SKM-1 treated with dmso at 0.1 percent for 144 hours (cell line): Measurements from ENCODE around the gene LMBR1.
"Not testable (repeated sequence)": the region's sequence is repeated elsewhere in the genome, so short reads cannot be mapped to it uniquely, and the experiment has no call there.

ENCODE experiments used
- DNase-seq: peaks from one replicate; lab custom pipeline; 2025; ENCODE audit not compliant: unreplicated experiment; lab: John Stamatoyannopoulos, UW

The LMBR1 gene

DNA sequence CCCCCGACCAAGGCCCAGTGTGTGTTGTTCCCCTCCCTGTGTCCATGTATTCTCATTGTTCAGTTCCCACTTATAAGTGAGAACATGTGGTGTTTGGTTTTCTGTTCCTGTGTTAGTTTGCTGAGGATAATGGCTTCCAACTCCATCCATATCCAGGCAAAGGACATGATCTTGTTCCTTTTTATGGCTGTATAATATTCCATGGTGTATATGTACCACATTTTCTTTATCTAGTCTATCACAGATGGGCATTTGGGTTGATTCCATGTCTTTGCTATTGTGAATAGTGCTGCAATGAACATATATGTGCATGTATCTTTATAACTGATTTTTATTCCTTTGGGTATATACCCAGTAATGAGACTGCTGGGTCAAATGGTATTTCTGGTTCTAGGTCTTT is 191.2 kb downstream of the LMBR1 start:
- DNase-seq, result not testable (repeated sequence)

DNA sequence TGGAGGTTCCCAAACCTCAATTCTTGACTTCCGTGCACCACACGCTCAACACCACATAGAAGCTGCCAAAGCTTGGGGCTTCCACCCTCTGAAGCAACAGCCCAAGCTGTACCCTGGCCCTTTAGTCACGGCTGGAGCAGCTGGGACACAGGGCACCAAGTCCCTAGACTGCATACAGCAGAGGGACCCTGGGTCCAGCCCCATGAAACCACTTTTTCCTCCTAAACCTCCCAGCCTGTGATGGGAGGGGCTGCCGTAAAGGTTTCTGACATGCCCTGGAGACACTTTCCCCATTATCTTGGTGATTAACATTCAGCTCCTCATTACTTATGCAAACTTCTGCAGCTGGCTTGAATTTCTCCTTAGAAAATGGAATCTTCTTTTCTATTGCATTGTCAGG is 194.5 kb downstream of the LMBR1 start:
- DNase-seq, result not testable (repeated sequence)

DNA sequence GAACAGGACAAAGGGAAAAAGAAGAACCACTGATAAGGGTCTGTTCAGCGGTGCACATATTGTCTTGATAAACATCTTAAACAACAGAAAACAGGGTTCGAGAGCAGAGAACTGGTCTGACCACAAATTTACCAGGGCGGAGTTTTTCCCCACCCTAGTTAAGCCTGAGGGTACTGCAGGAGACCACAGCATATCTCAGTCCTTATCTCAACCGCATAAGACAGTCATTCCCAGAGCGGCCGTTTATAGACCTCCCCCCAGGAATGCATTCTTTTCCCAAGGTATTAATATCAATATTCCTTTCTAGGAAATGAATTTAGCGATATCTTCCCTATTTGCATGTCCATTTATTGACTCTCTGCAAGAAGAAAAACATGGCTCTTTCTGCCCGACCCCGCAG is 195.7 kb downstream of the LMBR1 start:
- DNase-seq, result not testable (repeated sequence)

DNA sequence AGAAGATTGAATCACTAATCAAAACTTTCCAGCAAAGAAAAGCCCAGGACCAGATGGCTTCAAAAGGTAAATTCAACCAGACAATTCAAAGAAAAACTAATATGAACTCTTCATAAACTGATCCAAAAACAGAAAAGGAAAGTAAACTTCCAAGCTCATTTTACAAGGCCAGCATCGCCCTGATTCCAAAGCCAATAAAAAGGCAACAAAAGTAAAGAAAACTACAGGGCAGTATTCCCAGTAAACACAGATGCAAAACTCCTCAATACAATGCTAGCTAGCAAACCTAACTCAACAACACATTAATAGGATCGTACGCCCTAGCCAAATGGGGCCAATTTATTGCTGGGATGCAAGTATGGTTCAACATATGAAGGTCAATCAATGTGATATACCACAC is 199.4 kb downstream of the LMBR1 start:
- DNase-seq, result no peak

DNA sequence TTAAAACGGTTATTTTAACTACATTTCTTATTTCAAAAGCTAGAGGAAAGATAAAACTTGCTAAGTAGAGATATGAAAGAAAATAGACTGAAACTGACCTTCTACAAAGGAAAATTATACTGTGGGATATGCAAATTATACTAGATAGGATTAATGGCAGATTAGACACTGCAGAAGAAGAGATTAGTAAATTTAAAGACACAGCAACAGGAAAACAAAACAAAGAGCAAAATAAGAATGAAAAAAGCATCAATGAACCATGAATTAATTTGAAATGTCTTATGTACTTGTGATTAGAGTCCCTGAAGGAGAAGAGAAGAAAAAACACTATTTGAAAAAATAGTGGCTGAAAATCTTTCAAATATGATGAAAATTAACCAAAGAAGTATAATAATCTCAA is 200.1 kb downstream of the LMBR1 start:
- DNase-seq, result no peak

DNA sequence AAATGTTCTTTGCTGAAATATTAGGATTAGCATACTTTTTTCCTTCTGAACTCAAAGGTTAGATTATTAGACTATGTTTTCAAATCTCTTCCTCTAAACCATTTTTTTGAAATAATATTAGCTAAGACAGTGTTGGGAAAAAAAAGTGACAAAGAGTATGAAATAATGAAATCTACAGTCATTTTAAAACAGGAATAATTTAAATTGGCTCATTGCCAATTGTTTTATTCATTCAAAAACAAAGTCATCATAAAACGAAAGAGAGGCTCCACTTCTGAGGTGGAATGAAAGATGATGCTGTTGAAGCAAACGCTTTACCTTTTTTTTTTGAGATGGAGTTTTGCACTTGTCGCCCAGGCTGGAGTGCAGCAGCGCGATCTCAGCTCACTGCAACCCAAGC is 201.2 kb downstream of the LMBR1 start:
- no peak for DNase-seq

DNA sequence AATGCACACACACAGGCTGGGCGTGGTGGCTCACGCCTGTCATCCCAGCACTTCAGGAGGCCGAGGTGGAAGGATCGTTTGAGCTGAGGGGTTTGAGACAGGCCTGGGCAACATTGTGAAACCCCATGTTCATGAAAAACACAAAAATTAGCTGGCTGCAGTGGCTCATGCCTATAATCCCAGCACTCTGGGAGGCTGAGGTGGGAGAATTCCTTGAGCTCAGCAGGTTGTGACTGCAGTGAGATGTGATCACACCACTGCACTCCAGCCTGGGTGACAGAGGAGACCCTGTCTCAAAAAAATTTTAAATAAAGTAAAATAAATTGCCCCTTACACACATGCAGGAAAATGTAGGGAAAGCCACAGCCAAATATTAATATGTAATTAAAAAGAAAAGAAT is 208.3 kb downstream of the LMBR1 start:
- no peak for DNase-seq

DNA sequence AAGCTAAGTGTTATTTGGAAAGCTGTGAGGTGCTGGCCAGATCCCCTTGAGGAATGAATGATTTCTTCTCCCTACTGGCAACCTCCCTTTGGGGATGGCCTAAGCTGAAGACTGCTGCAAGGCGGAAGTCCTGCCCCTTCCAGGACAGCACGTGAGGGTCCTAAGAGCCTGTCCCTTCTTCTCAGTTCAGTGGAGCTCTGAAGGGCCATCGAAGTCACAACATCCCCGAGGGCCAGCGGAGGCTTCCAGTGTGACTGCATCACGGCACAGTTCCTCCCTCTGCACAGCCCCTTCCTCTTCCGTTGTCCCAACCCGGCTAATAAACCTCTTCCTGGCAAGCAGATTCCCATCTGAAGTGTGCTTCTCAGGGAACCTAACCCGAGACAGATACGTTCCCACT is 208.7 kb downstream of the LMBR1 start:
- DNase-seq, result no peak

DNA sequence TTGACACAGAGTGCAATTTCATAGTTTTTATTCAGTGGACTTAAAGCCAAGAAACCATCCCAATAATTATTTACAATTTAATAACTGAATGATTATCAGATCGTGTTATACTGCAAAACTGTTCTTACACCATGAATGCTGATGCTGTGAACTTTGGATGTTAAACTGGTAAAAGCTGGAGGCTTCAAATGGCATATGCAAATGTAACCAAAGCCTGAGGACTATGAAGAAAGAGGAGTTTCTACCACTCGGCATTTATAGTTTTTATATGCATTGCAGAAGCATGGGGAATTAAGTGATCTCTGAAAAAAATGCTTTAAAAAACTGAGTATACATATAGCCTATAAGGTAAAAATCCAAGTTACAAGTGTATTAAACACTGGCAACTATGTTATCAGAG is 210.1 kb downstream of the LMBR1 start:
- DNase-seq, result no peak

DNA sequence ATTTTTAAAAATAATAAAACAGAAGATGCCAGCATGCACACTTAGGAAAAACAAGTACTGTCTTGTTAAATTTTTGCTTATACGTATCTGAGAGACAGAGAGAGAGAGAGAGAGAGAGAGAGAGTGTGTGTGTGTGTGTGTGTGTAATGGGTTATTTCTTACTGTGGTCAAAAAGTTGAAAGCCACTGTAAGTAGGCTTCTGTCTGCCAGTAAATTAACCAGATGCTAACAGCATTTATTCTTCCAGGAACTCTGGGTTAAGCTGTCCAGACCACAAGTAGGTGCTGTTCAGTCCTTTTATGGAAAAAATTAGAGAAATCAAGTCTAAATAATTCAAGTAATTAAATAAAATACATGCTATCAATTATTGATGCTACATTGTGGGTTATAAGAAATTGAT is 212.7 kb downstream of the LMBR1 start:
- DNase-seq, result no peak

DNA sequence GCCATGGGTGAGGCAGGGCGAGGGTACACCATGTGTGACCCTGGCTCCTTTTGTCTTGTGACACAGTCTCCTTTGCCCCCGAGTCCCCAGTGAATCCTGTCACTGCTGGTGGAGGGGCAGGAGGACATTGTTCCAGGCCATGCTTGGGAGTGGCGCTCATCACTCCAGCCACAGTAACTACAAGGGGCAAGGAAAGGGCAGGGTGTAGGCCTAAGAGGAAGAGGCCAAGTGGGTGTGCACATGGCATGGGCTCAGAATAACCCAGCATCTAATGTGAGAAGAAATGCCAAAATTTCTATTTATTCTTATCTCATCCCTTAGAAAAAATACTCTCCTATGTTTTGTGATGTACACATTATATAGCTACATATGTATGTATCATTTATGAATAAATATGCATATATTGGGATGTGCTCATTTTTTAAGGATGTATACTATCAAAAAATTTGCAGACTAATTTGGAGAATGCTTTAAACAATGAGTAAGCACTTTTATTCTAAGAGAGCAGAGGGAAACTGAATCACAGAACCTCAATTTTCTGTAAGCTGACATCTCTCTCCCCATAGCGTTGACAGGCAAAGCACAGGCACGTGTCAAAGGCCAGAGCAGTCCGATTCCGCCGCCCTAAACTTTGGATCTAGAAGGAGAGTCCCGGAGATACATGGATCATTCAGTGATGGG is 215.5 kb downstream of the LMBR1 start:
- DNase-seq, result no peak

DNA sequence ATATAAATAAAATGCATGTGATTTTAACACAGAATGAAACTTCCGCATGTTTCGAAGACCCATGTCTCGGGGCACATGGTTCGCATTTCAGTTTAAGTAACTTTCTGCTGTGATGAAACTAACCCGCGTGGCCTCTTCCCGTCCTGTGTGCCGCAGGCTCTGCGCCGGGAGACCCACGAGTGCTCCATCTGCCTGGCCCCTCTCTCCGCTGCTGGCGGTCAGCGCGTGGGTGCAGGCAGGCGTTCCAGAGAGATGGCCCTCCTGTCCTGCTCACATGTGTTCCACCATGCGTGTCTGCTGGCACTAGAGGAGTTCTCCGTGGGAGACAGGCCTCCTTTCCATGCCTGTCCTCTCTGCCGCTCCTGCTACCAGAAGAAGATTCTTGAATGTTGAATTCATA is 216.7 kb downstream of the LMBR1 start:
- DNase-seq, result no peak

DNA sequence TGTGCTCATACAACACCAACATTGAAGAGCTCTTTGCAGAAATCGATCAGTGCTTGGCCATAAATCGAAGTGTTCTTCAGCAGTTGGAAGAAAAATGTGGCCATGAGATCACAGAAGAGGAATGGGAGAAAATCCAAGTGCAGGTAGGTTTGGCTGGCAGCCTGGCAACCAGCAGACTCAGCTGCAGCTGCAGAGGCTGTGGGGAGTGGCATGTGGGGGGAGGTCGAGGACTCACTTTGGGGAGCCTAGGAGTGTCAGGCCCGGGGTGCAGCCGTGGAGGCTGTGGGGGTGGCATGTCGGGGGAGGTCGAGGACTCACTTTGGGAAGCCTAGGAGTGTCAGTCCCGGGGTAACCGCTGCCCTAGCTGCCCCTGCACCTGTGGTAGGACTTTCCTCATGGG is 217.3 kb downstream of the LMBR1 start:
- DNase-seq, result no peak

DNA sequence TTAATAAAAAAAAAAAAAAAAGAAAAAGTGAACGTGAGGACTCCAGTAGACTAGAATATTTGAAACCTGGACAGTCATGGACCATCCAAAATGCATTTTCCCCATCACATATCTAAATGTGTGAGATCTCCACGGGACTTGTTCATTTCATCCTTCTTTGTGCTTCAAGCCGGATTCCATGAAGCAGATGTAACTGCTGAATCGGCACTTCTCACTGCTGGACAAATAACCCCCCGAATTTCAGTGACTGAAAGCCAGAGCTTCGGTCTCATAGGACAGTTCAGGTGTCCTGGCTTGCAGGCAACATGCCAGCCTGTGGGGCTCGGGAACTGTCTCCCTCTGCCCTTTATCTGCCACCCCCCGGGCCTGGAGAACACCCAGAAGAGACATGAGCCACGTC is 219.1 kb downstream of the LMBR1 start:
- DNase-seq, result no peak

DNA sequence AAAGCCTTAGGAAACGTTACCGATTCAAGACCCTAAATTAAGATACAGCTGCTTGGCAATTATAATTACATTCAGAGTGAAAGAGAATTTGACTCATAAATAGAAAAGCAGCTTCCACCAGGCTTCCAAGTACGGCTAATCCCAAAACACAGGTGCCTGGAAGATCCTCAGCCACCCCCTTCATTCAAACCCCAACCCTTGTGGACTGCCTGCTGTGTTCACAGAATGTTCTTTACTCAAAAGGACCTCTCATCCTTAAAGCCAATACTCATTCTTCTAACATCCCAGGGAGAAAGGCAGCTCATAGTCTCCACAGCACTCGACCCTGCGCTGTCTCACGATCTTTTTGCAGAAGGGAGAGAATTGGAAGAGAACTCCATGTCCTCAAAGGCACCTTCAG is 219.5 kb downstream of the LMBR1 start:
- DNase-seq, result no peak

DNA sequence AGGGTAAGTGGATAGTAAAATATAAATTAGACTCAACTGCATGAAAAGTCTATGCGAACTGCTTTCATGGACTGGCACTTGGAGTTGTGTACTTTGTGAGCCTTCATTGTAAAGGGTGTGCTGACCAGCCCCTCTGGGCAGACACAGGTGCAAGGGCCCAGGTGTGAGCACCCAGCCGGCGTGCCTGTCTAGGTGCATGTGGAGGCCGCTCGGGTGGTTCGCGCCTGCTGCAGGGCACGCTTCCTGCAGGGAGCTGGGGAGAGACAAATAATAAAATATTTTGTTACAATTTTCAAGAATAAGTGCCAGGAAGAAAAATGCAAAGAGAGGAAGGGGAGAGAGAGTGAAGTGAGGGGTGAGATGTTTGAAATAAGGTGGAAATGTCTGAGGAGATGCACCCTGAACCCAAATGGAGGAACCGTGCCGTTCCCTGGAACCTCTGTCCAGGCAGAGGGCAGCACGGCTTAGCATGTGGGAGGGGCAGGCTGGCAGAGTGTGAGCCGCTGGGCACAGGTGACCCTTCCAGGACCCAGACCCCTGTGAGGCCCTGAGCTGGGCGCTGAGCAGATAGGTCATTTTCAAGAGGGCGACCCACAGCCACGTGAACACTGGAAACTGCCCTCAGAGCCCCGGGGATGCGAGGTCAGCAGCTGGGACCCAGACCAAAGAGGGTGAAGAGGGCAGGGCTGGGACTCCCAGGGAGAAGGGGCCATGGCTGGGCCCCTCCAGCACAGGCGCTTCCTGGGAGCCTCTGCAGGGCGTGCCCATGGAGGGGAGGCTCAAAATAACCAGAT is 223.8 kb downstream of the LMBR1 start:
- DNase-seq, result no peak

DNA sequence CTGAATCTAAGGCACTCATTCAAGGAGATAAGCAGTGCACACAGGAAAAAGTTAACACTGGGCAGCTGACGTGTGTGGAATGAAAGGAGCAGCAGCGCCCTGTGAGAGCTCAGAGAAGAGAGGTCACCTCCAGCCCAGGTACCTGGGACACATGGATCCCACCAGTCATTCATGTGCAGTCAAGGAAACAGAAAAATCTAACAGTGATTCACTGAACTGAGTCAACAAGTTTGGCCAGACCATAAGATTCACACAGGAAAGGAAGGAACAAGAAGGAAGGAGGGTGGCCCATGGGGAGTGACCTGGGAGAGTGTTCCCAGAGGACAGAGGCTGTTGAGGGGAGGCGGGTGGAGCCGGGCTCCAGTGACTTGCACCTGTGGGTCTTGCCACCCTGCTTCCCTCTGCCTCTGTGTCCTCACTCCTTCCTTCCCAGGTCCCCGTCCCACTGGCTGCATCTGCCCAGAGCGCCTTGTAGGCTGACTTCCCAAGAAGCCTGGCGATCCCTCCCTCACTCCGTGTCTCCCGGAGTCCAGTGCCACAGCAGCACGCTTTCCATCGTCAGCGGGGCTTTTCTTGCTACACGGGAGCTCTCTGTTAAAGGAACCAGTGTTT is 224.7 kb downstream of the LMBR1 start:
- no peak for DNase-seq

DNA sequence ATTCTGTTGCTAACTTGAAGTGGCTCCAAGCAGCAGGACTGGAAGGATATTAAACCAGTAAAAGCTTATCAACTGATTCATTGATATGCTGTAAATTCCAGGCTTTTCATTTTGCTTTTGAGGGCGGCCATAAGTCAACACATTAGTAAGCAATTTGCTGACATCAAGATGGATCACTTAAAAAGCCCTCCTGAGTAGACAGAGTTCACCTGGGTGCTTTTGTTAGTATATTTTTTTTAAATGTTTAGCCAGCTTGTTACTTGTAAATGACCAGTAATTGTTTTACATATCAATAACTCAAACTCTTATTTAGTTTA is 225.9 kb downstream of the LMBR1 start:
- DNase-seq, result no peak

DNA sequence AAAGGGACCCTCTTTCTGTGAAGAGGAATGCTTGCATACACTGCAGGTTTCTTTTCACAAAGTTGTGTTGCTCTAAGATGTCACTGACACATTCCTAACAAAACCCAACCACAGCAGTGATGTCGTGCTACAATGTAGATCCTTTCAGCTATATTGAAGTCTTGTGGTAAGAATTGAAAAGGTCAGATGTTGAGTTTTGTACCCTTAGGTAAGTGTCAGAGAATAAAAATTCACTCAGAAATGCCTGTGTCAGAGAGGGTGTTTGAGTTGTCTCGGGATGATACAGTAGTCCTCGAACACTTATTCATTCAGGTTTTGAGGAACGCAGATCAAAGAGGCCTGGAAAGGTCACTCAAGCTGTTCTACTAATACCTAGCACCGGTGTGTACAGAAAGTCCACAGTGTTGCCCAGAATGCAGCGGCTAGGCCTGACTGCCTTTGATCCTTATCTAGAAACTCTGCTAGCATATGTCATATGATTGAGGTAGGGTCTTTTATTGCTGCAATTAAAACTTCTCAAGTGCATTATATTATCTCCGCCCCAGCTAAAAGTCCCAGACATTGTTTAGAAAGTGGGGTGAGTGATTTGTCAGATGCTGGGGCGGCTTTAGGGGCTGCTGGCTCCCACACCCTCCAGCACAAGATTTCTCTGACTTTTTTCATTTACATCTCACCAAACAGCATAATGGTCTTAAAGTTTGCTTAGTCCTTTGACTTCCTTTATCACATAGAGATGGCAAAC is 226.4 kb downstream of the LMBR1 start:
- no peak for DNase-seq

DNA sequence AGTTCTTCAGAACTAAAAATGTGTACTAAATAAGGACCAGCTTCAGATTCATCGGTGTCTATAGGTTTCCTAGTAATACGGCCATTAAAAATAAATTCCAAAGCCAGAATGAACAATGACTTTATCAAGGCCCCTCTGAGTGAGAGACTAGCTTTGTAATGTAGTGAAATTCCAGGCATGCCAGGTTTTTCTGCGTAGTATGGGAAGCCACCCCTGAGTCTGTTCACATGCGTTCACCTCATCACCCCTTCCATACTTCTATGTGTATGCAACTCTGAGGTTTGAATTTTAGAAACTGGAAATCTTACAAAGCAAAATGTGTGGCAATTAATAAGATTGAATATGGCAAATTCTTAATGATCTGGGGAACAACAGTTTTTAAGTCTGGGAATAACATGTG is 227.9 kb downstream of the LMBR1 start:
- no peak for DNase-seq

DNA sequence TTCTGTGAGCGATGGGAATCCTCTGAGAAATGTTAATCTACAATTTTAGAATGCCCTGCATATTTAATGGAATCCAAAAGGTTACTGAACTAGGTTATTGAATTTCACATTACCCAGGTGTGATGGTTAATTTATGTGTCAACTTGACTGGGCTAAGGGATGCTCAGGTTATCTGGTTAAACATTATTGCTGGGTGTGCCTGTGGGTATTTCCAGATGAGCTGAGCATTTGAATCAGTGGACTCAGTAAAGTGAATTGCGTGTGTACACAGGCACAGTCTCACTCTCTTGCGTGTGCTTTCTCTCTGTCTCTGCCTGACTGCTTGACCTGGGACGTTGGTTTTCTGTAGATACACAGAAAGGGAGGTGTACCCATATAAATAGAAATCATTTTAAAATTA is 230.7 kb downstream of the LMBR1 start:
- DNase-seq, result no peak

DNA sequence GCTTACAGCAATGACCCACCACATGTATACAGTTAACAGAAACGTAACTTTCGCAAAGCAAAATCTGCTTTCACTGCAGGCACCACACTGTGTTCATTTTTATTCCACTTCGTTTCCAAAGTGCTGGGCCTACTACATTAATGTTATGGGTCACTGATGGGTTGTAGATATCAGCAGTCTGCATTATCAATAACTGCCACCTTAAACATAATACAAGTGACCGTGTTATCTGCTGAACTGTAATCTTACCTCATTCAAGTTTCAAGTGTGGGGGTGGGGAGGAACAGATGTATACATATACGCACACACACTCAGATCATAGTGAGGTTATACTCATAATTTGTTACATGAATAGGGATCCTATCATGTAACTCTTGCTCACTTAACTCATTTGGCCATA is 231.3 kb downstream of the LMBR1 start:
- no peak for DNase-seq
